A673 (cell line): ENCODE measurements around the gene GALNT9. TPM values are rescaled to one million over a fixed set of nuclear protein-coding genes. Genes with fewer than 3 reads are reported as not detected.

ENCODE experiments used
- BruUV-seq: library from RNA; stranded (reverse); fragments of 400-500 nt; replicated peaks from 2 replicates; lab custom pipeline; 2021; lab: Mats Ljungman, UMichigan
- CTCF ChIA-PET: fragments of 300-600 bp; sonication (Branson Sonifier 250); formaldehyde crosslinking; loops from one replicate; lab custom pipeline; 2022; ENCODE audit warnings: antibody characterized with exemption; lab: Charles Lee
- POLR2A ChIA-PET: fragments of 300-600 bp; sonication (Branson Sonifier 250); formaldehyde crosslinking; loops from one replicate; lab custom pipeline; 2022; ENCODE audit warnings: antibody characterized with exemption; ENCODE audit not compliant: low non-redundant PET; lab: Charles Lee
- DNase-seq: peaks from one replicate; pipeline ENCODE4 v3.0.0-alpha.2; 2015; ENCODE audit warnings: low spot score
- H3K27ac ChIP-seq: fragments of 200-600 bp; sonication (generic); 2 replicates; pipeline ENCODE4 v1.5.1; 2016; ENCODE audit warnings: mixed run types, low read depth, mild to moderate bottlenecking, mixed read lengths, antibody characterized with exemption, low read length; ENCODE audit not compliant: poor library complexity, severe bottlenecking
- H3K27me3 ChIP-seq: fragments of 200-600 bp; sonication (generic); replicated peaks from 2 replicates; pipeline ENCODE4 v1.6.1; 2017; ENCODE audit warnings: mixed run types, low read depth, mild to moderate bottlenecking, mixed read lengths, antibody characterized with exemption, low read length; ENCODE audit not compliant: insufficient read depth, poor library complexity
- H3K36me3 ChIP-seq: fragments of 200-600 bp; sonication (generic); 2 replicates; pipeline ENCODE4 v1.6.1; 2016; ENCODE audit warnings: mixed run types, mild to moderate bottlenecking, mixed read lengths, antibody characterized with exemption, low read length; ENCODE audit not compliant: insufficient read depth, poor library complexity, severe bottlenecking
- H3K4me1 ChIP-seq: fragments of 200-600 bp; sonication (generic); 2 replicates; pipeline ENCODE4 v1.6.1; 2017; ENCODE audit warnings: mixed run types, mild to moderate bottlenecking, mixed read lengths, antibody characterized with exemption, low read length; ENCODE audit not compliant: insufficient read depth, poor library complexity, severe bottlenecking
- H3K4me3 ChIP-seq: fragments of 200-600 bp; sonication (generic); 2 replicates; pipeline ENCODE4 v1.5.1; 2016; ENCODE audit warnings: low read depth, mixed run types, mild to moderate bottlenecking, mixed read lengths, low read length; ENCODE audit not compliant: poor library complexity, severe bottlenecking
- H3K9me3 ChIP-seq: fragments of 200-600 bp; sonication (generic); 2 replicates; pipeline ENCODE4 v1.6.1; 2016; ENCODE audit warnings: mixed run types, low read depth, mild to moderate bottlenecking, mixed read lengths, antibody characterized with exemption, low read length; ENCODE audit not compliant: poor library complexity, severe bottlenecking
- CTCF ChIP-seq: fragments of 300-800, 200-600 bp; sonication (generic); conservative IDR thresholded peaks from 2 replicates; pipeline ENCODE4 v1.5.1; 2017; ENCODE audit warnings: low read depth, mild to moderate bottlenecking, antibody characterized with exemption, low read length, moderate library complexity, mixed read lengths
- EZH2 ChIP-seq: fragments of 200-600 bp; sonication (generic); IDR thresholded peaks from 2 replicates; pipeline ENCODE4 v1.6.1; 2017; ENCODE audit warnings: borderline replicate concordance, low read depth, mild to moderate bottlenecking, mixed read lengths, antibody characterized with exemption, low read length; ENCODE audit not compliant: poor library complexity, severe bottlenecking
- intact Hi-C: fragments of 100-400 bp; cut with micrococcal nuclease; formaldehyde crosslinking; loops from one replicate; pipeline ENCODE4 v1.10.0; 2022; ENCODE audit not compliant: unreplicated experiment
- total RNA-seq: library from RNA; stranded (reverse); gene quantifications from 2 replicates; pipeline ENCODE4 v1.2.3, GENCODE V29; 2021

GALNT9 gene
- total RNA-seq, 1 experiment from 2014 or later, result 7.4 TPM

- H3K9me3 ChIP-seq, result no peaks in the 10 kb centered on the region
- H3K4me3 ChIP-seq, result no peak overlapping the region
- CTCF ChIA-PET, result no interaction called here
- H3K4me1 ChIP-seq, result peaks cover 29% of the 10 kb centered on the region
- H3K27me3 ChIP-seq, result no peaks in the 10 kb centered on the region
- TF ChIP-seq EZH2 (no peak), CTCF (no peak)
- POLR2A ChIA-PET, result no interaction called here
- BruUV-seq, result no TSS peak
- no peak for DNase-seq
- H3K27ac ChIP-seq, result no peak overlapping the region
- intact Hi-C loops, result no loop called here
- no peaks in the 10 kb centered on the region for H3K36me3 ChIP-seq
Measured at GRCh38 chr12:132172619-132173018, 156.8 kb downstream of the GALNT9 start.

- ChIA-PET CTCF (no interaction called here), POLR2A (no interaction called here)
- TF ChIP-seq CTCF (no peak), EZH2 (no peak)
- H3K9me3 ChIP-seq, result no peaks in the 10 kb centered on the region
- no peaks in the 10 kb centered on the region for H3K36me3 ChIP-seq
- no peak for DNase-seq
- H3K4me3 ChIP-seq, result no peak overlapping the region
- intact Hi-C loops, result no loop called here
- BruUV-seq, result no TSS peak
- no peaks in the 10 kb centered on the region for H3K27me3 ChIP-seq
- H3K4me1 ChIP-seq, result peaks cover 23% of the 10 kb centered on the region
- no peak overlapping the region for H3K27ac ChIP-seq
Measured at GRCh38 chr12:132171968-132172521, 157.3 kb downstream of the GALNT9 start.

GRCh38 chr12:132171293-132171967 is 158.0 kb downstream of the GALNT9 start:
- no peak for DNase-seq
- Histone ChIP-seq H3K36me3 (no peaks in the 10 kb centered on the region), H3K4me3 (no peak overlapping the region), H3K27ac (no peak overlapping the region), H3K27me3 (no peaks in the 10 kb centered on the region), H3K4me1 (peaks cover 17% of the 10 kb centered on the region), H3K9me3 (no peaks in the 10 kb centered on the region)
- ChIA-PET CTCF (no interaction called here), POLR2A (no interaction called here)
- TF ChIP-seq CTCF (no peak), EZH2 (no peak)
- no TSS peak for BruUV-seq
- intact Hi-C loops, result no loop called here
